Testis (tissue), 2 donors: ENCODE results near the gene FXYD7.

ENCODE experiments used
- POLR2A ChIP-seq: fragments of 450-650 bp; IDR thresholded peaks from one replicate; pipeline ENCODE4 v1.6.1; 2017; ENCODE audit warnings: antibody characterized with exemption, mild to moderate bottlenecking, moderate library complexity
- TF ChIP-seq, protein P1 (sequence below), 3 experiments: fragments of 450-650 bp in 2 of 3; fragments of 200-600 bp in 1 of 3; sonication (generic) in 1 of 3; IDR thresholded peaks; one replicate each; pipeline ENCODE4 v1.5.1; 2016 to 2019; ENCODE audit warnings: antibody characterized with exemption in 3 of 3, mild to moderate bottlenecking in 2 of 3, moderate library complexity in 1 of 3

DNA sequence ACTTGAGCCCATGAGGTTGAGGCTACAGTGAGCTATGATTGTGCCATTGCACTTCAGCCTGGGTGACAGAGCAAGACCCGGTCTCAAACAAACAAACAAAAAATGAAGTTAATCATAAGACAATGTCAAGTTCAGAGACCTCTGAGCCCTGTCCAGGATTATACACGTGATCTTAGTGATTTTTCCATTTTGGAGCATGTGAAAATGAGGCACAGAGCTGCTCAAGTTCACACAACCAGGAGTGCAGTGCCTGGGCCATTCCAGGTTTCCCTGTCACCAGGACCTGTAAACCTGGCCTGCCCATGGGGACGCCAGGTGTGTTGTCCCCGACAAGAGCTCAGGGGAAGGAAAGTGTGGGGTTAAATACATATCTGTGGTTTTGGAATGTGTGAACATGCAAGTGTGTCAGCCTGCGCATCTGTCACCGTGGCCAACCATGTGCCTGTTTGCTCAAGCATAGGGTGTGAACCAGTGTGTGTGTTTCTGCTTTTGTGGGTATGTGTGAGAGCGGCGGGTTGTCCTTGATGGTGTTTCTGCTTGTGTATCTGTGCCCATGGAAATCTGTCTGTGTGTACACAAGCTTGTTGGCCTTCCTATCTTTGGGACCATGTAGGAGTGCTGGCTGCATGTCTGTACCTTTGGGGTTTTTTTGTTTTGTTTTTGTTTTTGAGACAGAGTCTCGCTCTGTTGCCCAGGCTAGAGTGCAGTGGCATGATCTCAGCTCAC lies 5.9 kb upstream of the FXYD7 start:
- TF ChIP-seq, protein P1, sequence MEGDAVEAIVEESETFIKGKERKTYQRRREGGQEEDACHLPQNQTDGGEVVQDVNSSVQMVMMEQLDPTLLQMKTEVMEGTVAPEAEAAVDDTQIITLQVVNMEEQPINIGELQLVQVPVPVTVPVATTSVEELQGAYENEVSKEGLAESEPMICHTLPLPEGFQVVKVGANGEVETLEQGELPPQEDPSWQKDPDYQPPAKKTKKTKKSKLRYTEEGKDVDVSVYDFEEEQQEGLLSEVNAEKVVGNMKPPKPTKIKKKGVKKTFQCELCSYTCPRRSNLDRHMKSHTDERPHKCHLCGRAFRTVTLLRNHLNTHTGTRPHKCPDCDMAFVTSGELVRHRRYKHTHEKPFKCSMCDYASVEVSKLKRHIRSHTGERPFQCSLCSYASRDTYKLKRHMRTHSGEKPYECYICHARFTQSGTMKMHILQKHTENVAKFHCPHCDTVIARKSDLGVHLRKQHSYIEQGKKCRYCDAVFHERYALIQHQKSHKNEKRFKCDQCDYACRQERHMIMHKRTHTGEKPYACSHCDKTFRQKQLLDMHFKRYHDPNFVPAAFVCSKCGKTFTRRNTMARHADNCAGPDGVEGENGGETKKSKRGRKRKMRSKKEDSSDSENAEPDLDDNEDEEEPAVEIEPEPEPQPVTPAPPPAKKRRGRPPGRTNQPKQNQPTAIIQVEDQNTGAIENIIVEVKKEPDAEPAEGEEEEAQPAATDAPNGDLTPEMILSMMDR (IDR thresholded peaks at IDR 0.05): no peak
- no peak for TF ChIP-seq POLR2A
